HepG2 (cell line): ENCODE data around the gene ILRUN.

Experiments used
- JUND ChIP-seq: sonication (generic); formaldehyde crosslinking; IDR thresholded peaks from 2 replicates; pipeline ENCODE4 v1.8.0; 2022; ENCODE audit warnings: mild to moderate bottlenecking, missing genetic modification reagents
- ZEB1 ChIP-seq: IDR thresholded peaks from 2 replicates; pipeline ENCODE4 v1.6.1; 2012; ENCODE audit warnings: mild to moderate bottlenecking, low read depth, inconsistent platforms; ENCODE audit not compliant: insufficient replicate concordance

GRCh38 chr6:34696739-34697543, at the start of gene ILRUN:
- no peak for TF ChIP-seq ZEB1
- TF ChIP-seq JUND (CRISPR knock-in tag), result no peak
